Amygdala (tissue), 56 donors: Measurements from ENCODE around the gene MICALL2.

ENCODE experiments used
- DNase-seq, 56 donors: peaks; one replicate each; lab custom pipeline; 2025; lab: John Stamatoyannopoulos, UW

MICALL2 gene

DNA sequence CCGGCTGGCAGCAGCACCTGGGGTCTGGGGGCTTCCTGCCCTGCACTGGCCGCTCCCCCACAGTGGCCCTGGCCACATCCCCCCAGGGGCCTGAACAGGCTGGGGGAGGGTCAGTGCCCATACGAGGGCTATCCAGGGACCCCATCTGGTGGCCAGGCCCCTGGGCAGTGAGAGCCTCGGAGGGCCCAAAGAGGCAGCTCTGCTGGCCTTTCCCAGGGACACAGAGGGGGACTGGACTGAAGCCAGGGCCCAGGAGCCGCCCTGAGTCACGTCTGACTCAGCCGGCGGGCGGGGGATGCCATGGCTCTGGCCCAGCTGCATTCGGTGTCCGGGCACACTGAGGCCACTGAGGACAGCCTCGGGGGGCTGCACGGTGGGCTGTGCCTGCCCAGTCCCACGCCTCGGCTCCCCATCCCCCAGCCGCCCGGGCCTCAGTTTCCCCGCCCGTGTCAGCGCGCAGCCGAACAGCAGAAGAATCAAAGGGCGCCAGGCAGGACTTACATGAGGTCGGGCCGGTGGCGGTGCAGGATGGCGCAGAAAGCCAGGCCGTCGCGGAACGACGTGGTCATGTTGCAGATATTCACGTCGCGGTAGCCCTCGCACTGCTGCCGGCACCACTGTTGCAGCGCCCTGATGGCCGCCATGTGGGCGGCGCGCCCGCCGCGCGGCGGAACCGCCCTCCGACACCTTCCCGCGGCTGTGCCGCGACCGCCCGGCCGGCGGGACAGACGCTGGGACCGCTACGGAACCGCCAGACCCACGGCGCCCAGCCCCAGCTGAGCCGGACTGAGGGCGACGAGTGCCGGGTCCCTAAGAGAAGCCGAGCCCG lies at the start of gene MICALL2:
Gene MICALL2, minus strand, starts transcription at position 788 of the 829 bp plus-strand sequence. Its CDS starts 144 bp downstream, at position 644.
- peak in 22 of 56 donors; percentile 11 to 81 (median 42) for DNase-seq

DNA sequence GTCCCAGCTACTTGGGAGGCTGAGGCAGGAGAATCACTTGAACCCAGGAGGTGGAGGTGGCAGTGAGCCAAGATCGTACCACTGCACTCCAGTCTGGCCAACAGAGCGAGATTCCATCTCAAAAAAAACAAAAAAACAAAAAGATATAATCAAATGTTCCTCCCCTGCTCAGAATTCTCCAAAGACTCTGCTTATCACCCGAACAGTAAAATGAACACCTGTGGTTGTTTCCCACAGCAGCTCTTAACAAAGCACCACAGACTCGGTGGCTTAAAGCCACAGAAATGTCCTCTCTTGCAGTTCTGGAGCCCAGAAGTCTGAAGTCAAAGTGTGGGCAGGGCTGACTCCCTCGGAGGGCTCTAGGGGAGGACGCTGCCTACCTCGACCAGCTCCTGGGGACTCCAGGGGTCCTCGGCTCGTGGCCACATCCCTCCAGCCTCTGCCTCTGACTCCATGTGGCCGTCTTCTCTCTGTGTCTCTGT lies 49.0 kb upstream of the MICALL2 start:
- no peak for DNase-seq

DNA sequence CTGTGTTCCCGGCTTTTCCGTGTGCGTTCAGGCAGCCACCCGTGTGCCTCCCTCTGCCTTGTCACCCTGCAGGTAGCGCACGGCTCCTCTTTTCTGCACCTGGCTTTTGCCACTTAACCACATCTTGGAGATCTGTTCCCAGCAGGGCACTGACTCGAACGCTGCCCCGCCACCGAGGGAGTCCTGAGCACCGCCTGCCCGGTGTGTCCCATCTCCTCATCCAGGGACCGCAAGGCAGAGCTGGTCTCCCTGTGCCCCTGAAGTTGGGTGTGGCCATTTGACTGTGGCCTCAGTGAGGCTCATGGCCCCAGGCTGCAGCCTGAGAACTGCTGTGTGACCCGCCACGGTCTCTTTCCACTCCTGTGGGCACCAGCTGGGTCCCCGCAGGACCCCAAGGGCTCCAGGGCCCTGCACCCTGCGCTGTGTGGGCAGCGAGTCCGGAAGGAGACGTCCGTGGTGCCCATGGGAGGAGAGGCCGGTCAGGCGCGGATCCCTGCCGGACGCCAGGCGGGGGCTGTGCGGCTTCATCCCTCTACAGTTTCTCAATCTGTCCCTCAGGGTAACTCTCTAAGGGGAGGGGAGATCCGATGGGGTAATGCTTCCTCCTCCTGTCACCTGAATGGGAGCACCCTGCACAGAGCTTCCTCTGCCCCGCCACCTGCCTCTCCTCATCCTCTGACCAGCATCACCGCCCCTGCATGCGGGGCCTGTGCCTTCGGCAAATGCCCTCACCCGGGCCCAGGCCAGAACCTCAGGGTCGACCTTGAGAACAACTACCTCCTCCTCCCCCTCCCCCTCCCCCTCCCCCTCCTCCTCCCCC lies 46.7 kb upstream of the MICALL2 start:
- peak in 1 of 56 donors; percentile 19 for DNase-seq

DNA sequence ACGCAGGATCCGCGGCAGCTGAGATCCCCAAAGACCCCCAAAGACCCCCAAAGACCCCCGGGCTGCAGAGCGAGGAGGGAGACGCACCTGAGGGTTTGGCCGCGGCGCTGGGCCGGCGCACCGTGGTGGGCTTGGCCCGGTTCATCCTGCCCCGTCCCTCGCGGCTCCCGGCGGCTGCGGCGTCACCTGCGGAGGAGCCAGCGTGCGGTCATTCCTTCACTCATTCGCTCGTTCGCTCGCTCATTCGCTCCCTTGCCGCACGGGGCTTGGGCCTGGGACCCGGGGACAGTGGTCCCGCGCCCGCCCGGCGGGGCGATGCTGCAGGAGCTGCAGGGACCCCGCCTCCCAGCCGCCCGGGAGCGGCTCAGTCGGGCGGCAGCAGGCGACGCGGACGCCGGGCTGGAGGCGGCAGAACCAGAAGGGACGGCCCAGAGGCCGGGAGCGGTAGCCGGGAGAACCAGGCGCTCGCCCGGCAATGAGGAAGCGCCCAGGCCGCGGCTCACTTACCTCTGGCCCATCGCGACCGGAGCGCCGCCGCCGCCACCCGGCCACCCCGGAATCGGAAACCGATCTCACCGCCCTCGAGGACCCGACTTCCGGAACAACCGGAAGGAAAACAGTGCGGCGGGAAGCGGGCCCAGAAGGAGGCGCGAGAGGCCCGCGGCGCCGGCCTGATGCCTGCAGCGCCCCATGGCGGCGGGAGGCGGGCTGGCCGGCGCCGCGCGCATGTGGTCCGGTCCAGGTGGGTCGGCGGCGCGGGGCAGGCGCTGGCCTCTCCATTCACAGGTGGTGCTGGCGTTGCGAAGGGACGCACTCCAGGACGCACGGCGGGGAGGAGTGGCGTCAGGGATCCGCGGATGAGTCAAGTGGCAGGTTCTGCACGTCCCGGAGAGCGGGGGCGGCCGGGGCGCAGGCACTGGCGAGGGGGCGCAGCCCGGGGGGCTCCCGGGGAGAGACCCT lies 44.8 kb upstream of the MICALL2 start, which contains the start of gene INTS1:
Gene INTS1, minus strand, starts transcription at position 574 of the 960 bp plus-strand sequence. Its CDS starts 429 bp downstream, at position 145.
- DNase-seq, result peak; percentile 13 to 94 (median 84)

DNA sequence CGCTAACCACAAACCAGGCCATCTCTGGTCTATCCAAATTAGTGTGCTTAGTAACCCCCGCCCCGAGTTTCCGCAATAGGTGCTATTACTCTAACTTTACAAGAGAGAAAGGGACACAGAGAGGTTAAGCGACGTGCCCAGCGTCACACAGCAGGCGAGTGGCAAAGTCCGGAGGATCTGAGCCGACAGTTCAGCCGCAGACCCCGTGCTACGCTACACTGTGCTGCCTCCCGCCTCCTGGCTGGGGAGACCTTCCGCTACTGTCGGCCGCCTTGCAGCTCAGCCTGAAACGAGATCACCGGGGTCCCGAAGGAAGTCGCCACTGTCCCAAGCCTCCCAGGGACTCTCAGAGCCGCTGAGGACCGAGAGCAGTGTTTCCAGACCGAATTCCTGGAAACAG lies 44.1 kb upstream of the MICALL2 start:
- DNase-seq, result no peak

DNA sequence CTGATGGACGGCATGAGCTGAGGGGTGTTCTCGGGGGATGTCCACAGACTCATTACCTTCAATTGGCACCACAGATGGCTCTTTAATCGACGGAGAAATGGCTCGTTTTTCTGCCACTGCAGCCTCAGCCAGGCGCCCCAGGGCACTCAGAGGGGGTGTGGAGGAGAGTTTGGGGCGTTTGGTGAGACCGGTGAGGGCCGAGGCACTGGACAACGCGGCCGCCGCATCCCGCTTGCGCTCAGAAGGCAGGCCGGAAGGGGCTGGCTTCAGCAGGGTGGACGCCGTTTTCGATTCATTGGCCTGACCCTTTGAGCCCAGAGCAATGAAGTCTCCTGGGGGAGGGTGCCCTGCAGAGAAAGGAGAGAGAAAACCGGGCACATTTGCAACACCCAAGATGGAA lies 43.6 kb upstream of the MICALL2 start:
- no peak for DNase-seq

DNA sequence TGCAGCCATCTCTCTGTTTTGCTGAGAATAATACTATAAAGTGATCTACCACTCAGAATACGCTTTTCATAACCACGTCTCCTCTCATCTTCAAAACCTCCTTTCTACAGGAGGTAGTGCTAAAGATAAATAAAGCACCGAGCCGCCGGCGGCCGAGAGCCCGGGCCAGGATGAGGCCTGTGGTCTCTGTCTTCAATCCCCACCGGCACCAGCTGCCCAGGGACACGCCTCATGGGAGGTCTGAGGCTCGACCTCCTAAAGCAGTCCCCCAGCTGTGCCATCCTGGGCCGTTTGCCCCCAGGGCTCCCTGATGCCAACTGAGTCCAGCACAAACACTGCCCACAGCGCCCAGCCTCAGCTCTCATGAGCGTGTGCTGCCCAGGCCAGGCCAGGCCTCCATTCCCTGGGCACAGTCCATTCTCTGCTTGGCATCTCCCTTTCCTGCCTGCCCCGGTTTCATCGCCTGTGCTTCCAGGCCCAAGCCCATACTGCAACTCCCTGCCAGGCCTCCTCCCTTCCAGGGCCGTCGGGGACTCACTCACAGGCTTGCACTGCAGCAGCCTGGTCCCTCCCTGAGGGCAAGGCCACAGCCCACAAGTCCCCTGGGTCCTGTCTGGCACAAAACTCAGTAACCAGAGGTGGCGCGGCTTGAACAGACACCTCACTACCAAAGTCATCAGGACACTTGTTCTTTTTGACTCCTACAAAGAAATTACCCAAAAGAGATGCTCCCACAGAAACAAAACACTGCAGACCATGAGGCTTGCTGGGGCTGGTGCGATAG lies 42.4 kb upstream of the MICALL2 start:
- no peak for DNase-seq

DNA sequence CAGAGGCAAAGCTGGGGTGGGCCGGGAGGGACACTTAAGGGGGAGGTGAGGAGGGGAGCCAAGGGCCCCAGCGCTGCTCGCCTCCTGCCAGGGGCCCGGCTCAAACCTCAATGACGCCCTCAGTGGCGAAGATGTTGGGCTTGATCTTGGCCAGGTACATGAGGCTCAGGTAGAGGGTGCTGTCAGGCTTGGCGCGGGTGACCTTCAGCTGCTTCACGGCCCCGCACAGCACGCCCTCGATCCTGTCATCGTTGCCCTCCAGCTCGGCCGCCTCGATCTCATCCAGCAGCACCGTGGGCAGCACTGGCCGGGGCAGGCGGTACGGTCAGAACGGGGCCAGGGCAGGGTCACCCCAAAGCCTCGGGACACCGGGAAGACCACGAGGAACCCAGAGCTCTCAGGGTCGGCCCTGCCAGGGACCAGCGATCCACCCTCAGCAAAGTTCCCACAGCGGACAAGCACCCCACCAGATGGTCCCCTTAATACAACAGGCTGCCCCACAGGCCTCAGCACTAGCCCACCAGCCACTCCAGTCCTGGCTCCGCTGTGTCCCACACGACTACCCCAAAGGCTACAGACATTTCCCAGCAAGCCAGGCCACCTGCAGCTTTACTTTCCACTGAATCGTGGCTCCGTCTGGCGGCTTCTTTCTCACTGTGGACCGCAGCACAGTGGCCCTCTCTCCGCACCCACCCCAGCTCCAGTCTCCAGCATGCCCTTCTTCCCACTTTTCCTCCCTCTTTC lies 41.0 kb upstream of the MICALL2 start:
- no peak for DNase-seq

DNA sequence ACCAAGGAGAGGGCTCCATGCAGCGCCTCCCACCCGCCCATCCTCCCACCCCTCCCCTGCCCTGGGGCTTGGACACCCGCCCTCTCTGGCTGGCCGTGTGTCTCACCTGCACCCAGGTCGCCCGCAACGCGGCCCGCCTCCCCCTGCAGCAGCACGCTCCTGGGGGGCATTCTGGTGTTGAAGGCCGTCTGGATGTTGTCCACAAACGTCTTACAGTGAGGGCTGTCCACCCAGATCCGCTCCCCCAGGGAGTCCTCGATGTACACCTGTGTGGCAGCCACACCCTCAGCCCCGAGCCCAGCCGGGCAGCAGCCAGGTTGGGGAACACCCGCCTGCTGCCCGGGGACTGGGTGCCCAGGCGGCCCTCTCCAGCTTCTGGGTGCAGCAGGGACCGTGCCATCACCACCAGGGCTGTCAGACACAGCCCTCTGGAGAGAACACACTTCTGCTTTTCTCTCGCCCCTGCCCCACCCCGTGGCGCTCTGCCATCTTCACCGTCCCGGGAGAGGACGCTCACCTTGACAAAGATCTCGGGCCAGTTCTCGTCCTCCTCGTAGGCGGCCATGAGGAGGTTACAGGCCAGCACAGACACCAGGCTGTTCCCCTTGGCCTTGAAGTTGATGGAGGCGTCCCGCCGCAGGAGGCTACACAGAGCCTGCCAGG lies 40.2 kb upstream of the MICALL2 start:
- no peak for DNase-seq

DNA sequence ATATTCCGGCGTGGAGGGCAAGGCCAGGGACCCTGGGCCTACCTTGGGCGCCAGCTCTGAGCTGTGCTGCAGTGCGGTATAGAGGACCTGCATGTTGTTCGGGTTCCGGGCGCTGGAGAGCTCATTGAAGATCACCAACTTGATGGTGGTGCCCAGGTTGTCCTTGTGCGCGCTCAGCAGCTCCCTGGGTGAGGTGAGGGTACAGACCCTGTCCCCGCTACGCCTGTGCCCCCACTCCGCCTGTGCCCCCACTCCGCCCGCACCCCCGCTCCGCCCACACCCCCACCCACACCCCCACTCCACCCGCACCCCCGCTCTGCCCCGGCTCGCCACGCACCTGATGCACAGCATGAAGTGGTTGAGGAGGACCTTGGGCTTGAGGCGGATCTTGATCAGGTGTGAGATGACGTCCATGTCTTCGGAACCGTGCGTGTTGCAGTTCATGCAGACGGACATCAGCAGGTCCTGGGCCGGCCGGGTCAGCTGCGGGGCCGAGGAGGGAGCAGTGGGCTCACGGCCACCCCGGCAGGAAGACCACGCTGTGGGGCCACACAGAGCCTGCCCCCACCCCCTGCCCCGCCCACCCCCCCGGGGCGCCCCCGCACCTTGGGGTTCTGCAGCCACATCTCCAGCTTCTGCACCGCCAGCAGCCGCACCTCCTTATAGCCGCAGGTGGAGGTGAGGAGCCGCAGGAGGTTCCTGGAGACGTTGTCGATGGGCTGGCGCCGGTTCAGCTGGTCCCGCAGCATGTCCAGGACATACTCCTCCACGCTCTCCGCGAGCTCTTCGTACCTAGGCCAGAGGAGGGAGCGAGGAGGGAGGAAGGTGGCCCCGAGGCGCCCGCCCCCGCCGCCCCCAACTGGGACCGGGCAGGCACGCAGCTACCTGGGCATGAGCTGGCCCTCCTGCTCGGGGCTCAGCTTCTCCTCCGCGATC lies 39.4 kb upstream of the MICALL2 start:
- no peak for DNase-seq

DNA sequence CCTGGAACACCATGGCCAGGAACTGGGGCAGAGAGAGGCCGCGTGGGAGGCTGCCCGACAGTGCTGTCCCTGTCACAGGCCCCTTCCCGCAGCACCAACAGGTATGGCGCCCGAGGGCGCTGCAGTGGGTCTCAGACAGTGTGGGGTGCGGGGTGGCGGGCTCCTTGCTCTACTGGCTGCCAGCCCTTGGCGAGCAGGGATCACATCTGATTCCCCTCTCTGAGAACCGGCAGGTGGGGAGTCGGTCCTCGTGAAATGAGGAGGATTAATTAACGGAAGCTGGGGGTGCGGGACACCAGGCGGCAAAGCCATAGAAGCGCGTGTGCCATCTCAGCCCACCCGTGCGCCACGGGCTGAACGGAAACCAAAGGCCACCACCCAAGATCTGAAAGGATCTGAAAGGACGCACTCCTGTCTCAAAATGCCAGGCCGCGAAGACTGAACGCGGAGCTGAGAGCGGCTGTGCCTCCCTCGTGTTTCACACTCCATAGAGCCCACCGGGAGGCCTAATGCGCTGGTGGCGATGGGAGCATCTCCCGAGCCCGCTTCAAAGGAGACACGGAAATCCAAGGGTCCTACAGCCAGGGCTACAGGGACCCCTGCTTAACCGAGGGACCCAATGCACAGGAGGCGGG lies 38.1 kb upstream of the MICALL2 start:
- DNase-seq, result no peak

DNA sequence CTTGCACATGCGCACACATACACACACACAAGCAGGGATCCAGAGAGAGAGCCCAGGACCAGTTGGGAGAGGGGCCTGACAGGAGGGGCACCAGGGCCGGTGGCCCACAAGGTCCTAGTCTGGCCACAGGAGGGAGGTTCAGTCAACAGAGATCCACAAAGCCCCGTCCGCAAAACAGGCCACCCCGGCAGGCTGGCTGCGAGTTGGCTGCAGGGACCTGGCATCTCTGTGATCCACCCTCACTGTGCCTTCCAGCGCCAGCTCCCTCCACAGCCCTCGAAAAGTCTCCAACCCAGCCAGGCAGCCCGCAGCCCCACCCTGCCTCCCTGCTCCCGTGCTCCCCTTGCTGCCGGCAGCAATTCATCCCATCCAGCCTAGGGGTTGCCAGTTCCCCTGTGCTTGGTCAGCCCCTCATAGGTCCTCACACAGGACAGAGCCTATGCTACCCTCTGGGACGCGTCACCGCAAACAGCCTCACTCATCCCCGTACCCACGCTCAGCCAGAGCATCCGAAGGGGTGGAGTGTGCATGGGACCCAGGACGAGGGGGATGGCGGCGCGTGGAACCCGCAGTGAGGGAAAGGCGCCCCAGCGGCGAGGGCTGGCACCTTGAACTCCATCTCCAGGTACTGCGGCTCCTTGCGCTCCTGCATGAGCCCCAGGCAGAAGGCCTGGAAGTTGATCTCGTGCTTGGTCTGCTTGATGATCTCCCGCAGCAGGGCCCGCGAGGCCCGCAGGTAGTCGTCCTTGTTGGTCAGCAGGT lies 37.4 kb upstream of the MICALL2 start:
- DNase-seq, result no peak

DNA sequence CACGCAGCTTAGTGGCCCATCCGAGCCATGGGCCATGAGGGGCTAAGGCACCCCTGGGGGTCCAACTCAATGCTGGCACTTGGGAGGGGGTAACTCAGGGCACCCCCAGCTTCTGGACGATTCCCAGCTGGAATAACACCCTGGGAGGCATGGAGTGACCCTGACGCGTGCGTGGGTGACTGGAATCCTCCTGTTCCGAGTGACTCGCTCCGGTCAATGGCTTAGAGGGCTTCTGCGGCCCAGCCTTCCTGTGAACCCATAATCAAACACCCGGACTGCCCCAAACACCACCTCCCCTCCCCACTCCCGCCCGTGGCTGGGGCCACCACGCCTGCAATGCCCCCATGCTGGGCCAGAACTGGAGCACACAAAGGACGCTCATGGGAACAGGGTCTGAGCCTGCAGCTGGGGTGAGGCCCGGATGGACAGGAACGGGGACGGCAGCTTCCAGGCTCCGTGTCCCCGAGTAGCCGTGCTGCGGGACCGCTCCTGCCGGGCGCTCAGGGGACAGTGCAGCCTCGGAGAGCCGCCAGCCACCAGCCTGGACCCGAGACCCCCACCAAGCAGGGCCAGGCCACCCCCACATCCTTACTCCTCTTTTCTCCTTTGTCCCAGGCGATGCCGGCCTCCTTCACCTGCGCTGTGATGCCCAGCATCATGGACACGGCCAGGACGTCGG lies 36.4 kb upstream of the MICALL2 start:
- DNase-seq, result no peak

DNA sequence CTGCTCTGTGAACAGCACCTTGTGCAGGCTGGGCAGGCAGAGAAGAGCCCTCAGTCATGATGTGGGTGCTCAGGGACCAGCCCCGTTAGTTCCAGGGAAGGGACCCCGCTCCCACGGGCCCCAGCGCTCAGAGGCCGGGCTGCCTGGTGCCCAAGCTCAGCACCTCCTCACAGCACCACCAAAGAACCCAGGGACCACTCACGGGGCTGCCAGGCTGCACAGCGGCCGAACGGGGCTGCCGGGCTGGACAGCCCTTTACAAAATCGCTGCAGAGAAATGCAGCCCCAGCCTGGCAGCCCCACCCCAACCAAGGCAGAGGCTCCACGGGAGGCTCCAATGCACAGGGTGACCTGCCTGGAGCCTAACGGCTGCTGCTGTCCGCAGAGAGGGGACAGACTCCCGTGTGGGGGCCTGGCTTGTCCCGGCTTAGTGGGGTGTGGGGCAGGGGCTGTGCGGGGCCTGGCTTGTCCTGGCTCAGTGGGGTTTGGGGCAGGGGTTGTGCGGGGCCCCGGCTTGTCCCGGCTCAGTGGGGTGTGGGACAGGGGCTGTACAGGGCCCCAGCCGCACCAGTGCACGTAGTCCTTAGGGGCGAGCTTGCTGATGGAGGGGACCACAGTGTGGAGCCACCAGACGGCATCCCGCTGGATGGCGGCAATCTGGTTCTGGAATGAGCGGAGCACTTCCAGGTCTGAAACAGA lies 35.7 kb upstream of the MICALL2 start:
- DNase-seq, result peak in 1 of 56 donors; percentile 13
